GF-D8 (cell line): ENCODE results near the gene TAS2R5.
"Not testable (repeated sequence)": the region's sequence is repeated elsewhere in the genome, so short reads cannot be mapped to it uniquely, and the experiment has no call there.

ENCODE experiments used
- DNase-seq: peaks from one replicate; lab custom pipeline; 2025; lab: John Stamatoyannopoulos, UW

TAS2R5 gene

GRCh38 chr7:141789917-141790316, at the start of gene TAS2R5:
TAS2R5 (plus strand) TSS chr7:141790217; CDS start chr7:141790362, 145 bp downstream.
- no peak for DNase-seq

- no peak for DNase-seq
Measured at GRCh38 chr7:141742229-141742628, 47.8 kb upstream of the TAS2R5 start.

- no peak for DNase-seq
Measured at GRCh38 chr7:141744131-141744530, 45.9 kb upstream of the TAS2R5 start.

- DNase-seq = no peak
Measured at GRCh38 chr7:141748396-141748795, 41.6 kb upstream of the TAS2R5 start.

GRCh38 chr7:141751904-141752303, 38.1 kb upstream of the TAS2R5 start:
- not testable (repeated sequence) for DNase-seq

GRCh38 chr7:141752634-141753033, 37.4 kb upstream of the TAS2R5 start:
- DNase-seq = no peak

GRCh38 chr7:141754939-141755338, 35.1 kb upstream of the TAS2R5 start:
- DNase-seq = no peak

- no peak for DNase-seq
Measured at GRCh38 chr7:141763797-141764196, 26.2 kb upstream of the TAS2R5 start, which contains the start of gene TAS2R3. TAS2R3 (plus strand) TSS chr7:141764097; CDS start chr7:141764159, 62 bp downstream.

- DNase-seq = not testable (repeated sequence)
Measured at GRCh38 chr7:141770083-141770583, 19.9 kb upstream of the TAS2R5 start.

GRCh38 chr7:141776374-141776773, 13.6 kb upstream of the TAS2R5 start, which contains the start of gene TAS2R4:
TAS2R4 (plus strand) TSS chr7:141776674; CDS start chr7:141778489, 1,815 bp downstream.
- no peak for DNase-seq

- DNase-seq = peak; percentile 28
Measured at GRCh38 chr7:141785706-141786552, 4.1 kb upstream of the TAS2R5 start.

- no peak for DNase-seq
Measured at GRCh38 chr7:141788296-141788695, 1.7 kb upstream of the TAS2R5 start.

GRCh38 chr7:141792526-141792925, 2.5 kb downstream of the TAS2R5 start:
- DNase-seq = no peak

GRCh38 chr7:141820067-141820466, 30.1 kb downstream of the TAS2R5 start:
- no peak for DNase-seq

GRCh38 chr7:141822432-141822831, 32.4 kb downstream of the TAS2R5 start:
- not testable (repeated sequence) for DNase-seq

- DNase-seq = no peak
Measured at GRCh38 chr7:141837683-141838082, 47.7 kb downstream of the TAS2R5 start.

- no peak for DNase-seq
Measured at GRCh38 chr7:141838581-141838980, 48.6 kb downstream of the TAS2R5 start.

GRCh38 chr7:141839256-141839655, 49.2 kb downstream of the TAS2R5 start:
- DNase-seq = no peak

GRCh38 chr7:141840708-141841107, 50.7 kb downstream of the TAS2R5 start:
- no peak for DNase-seq
